ENCODE results near the gene ADGRV1. TPM values are rescaled to one million over a fixed set of nuclear protein-coding genes. Genes with fewer than 3 reads are reported as not detected.
A peak's percentile ranks its signal among the peaks of the same experiment; 100 is the strongest.
"Not testable (repeated sequence)": the region's sequence is repeated elsewhere in the genome, so short reads cannot be mapped to it uniquely, and the experiment has no call there.

Gene ADGRV1
- total RNA-seq, 1 donor from 2014 or later: 7.1 TPM

GRCh38 chr5:90912476-90912875 is 353.9 kb downstream of the ADGRV1 start:
- no peak for DNase-seq

- DNase-seq: no peak
Measured at GRCh38 chr5:90915393-90915792, 356.8 kb downstream of the ADGRV1 start.

- DNase-seq: no peak
Measured at GRCh38 chr5:90916947-90917800, 358.6 kb downstream of the ADGRV1 start.

GRCh38 chr5:90917928-90918668 is 359.5 kb downstream of the ADGRV1 start:
- no peak for DNase-seq

DNA sequence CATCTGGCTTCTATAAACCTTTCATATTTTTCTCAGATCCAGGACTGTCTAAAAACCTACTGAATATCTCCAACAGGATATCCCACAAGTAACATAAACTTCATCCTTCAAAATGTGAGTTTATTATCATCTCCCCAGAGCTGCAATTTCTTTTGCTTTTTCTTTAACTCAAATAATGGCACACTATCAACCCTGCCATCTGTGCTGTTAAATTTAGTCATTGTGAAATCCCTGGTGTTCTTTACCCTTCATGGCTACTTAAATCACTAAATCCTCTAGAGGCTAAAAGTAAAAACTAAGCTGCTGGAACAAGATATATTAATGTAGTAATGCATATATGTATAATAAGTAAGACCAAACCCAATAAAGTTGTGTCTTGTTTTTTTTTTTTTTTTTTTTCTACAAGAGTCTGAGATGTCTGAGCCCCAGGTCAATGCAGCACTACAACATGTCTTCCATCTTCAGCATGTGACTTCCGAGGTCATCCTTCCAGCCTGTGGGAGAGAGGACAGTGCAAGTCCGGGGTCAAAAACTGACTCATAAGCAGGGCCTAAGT is 362.9 kb downstream of the ADGRV1 start:
- DNase-seq: no peak

DNA sequence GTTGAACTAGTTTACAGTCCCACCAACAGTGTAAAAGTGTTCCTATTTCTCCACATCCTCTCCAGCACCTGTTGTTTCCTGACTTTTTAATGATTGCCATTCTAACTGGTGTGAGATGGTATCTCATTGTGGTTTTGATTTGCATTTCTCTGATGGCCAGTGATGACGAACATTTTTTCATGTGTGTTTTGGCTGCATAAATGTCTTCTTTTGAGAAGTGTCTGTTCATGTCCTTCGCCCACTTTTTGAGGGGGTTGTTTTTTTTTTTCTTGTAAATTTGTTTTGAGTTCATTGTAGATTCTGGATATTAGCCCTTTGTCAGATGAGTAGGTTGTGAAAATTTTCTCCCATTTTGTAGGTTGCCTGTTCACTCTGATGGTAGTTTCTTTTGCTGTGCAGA is 365.6 kb downstream of the ADGRV1 start:
- not testable (repeated sequence) for DNase-seq

DNA sequence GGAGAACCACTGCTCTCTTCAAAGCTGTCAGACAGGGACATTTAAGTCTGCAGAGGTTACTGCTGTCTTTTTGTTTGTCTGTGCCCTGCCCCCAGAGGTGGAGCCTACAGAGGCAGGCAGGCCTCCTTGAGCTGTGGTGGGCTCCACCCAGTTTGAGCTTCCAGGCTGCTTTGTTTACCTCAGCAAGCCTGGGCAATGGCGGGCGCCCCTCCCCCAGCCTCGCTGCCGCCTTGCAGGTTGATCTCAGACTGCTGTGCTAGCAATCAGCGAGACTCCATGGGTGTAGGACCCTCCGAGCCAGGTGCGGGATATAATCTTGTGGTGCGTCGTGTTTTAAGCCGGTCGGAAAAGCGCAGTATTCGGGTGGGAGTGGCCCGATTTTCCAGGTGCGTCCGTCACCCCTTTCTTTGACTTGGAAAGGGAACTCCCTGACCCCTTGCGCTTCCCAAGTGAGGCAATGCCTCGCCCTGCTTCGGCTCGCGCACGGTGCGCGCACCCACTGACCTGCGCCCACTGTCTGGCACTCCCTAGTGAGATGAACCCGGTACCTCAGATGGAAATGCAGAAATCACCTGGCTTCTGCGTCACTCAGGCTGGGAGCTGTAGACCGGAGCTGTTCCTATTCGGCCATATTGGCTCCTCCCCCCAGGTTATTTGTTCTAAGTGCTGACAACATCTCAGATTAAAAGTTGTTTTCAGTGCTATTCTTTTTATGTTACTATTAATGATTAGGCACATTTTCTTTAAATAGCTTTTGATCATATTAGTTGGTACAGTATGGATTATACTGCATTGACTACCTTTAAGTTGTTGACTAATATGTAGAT is 370.6 kb downstream of the ADGRV1 start:
- DNase-seq: not testable (repeated sequence)

GRCh38 chr5:90930062-90930461 is 371.5 kb downstream of the ADGRV1 start:
- no peak for DNase-seq

DNA sequence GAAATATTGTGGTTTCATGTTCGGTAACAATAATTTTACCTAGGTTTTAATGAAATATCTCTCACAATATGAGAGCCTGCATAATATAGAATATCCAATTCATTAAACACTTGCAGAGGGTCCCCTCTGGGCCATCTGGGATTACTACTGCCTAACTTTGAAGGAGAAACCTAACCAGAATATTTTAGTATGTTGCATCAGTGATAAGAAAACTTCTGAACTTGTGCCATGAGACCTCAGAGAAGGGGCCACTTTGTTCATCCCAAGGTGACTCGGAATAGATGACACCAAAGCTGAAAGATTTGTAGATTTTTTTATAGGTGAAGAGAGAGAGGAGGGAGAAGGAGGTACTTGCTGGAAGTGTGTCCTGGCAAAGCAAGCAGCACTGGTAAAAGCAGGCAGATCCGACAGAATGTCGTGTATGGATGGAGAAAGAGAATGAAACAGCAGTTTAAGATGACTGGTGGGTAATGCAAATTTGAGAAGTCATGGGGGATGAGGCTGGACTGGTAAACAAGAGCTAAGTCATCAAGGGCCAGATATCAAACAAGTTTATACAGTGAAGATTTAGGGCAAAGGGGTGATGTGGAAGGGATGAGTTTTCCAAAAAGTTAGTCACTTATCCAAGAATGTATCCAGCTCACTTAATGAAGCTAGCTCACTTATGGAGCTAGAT is 372.3 kb downstream of the ADGRV1 start:
- no peak for DNase-seq

GRCh38 chr5:90932052-90932699 is 373.6 kb downstream of the ADGRV1 start:
- DNase-seq: peak; percentile 85

GRCh38 chr5:90933298-90933697 is 374.7 kb downstream of the ADGRV1 start:
- no peak for DNase-seq

DNA sequence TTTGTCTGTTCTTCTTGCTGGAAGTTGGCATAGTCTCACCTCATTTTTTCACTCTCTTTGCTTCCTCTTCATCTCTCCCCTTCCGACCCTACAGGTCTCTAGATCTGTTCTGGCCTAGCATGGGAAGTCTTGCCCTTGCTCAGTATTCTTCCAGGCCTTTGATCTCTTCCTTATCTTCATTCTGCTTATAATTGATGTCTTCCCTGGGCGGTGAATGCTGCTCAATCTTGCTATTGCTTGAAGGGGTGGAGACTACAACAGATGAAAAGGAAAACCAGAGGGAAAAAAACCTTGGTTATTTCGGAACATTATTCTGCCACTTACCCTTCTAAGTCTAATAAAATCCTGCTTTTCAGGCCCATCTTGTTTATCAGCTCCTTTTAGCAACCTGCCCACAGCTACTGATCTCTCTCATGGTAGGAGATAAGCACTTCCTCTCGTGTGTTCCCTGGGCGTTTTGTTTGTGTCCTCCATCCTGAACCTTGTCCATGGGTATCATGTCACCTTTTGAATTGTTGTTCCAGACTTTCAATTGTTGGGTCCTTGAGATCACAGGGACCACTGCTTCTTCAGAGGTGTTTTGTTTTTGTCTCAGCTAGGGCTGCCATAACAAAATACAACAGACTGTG is 375.6 kb downstream of the ADGRV1 start:
- no peak for DNase-seq

- DNase-seq: no peak
Measured at GRCh38 chr5:90934738-90935137, 376.1 kb downstream of the ADGRV1 start.

DNA sequence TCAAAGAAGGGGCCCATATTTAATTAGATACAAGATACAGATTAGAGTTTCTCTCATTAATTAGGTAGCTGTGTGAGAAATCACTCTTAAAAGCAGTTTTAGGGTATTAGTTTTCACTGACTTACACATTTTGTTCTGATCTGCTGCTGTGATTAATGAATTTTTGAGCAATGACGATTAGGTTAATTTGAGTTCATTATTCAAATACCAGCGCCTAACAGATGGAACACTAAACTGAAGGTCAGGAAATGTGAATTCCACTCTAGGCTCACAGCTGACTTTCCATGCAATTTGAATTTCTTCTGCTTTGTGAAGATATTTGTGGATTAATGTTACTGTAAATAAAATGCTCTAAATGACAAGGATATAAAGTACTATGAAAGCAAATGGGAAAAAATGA is 380.6 kb downstream of the ADGRV1 start:
- no peak for DNase-seq

- peak; percentile 62 for DNase-seq
Measured at GRCh38 chr5:90940227-90940995, 381.8 kb downstream of the ADGRV1 start.

GRCh38 chr5:90941002-90941720 is 382.6 kb downstream of the ADGRV1 start:
- no peak for DNase-seq

GRCh38 chr5:90944116-90944515 is 385.5 kb downstream of the ADGRV1 start:
- no peak for DNase-seq

GRCh38 chr5:90947667-90948066 is 389.1 kb downstream of the ADGRV1 start:
- no peak for DNase-seq

DNA sequence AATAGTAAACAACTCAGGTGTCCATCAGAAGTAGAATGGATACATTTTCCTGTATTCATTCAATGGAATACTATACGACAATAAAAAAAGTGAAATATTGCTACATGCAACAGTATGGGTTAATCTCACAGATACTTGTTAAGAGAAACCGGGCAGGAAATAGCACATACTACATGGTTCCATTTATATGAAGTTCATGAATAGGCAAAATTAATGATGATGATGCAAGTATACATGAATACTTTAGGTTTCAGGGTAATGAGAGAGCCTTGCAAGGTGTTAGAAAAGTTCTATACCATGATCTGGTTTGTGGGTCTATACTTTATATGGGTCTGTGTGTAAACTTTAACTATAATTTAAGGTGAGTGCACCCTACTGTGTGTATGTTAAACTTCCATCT is 390.4 kb downstream of the ADGRV1 start:
- DNase-seq: no peak

Data from tongue (tissue), 2 donors.